Measurements from ENCODE around the gene CFDP1.

CFDP1 gene

DNA sequence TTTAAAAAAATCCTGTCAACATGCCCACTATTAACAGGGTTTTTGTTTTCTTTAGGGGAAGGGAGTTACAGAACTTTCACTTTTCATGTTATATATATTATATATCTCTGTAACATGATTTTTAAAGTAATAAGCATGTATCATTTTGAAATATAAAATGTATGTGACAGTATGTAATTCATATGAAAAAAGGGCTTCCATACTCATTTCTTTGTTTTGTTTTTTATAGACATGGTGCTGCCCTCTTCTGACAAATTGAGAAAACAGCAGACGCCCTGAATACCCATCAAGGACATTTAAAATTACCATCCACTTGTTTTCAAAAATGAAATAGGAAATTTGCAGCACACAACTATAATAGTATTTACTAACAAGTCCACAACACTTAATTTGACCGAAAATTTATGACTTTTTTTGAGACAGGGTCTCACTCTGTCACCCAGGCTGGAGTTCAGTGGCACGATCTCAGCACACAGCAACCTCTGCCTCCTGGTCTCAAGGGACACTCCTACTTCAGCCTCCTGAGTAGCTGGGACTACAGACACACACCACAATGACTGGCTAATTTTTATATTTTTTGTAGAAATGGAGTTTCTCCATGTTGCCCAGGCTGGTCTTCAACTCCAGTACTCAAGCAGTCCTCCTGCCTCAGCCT, 30.4 kb downstream of the CFDP1 start:
- peak; percentile 10 for DNase-seq

DNA sequence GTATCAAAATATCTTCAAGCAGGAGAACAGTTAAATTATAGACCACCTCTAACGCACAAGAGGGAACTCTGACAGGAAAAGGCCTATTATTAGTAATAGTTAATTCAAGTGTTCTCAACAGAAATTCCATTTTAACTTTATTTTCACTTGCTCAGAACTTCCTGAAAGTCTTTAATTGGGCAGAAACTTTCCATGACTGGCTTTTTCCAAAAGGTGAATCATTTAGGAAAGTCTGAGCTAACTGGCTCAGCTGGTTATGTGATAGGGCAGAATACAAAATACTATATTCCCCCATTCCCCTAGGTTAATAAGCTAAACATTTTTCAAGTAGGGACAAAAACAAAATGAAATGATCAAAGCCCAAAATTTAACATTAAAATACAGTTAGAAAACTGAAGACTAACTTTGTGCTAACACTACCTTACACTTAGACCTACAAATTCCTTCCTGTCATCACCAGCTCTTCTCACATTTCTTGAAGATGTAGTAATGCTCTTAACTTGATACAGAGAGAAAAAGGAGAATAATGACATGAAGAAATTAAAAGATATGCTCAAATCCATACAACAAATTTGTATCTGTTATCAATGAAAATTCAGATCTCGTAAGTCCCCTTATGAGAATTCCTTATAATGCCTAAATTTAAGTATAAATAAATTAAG, 31.0 kb downstream of the CFDP1 start:
- DNase-seq = no peak

DNA sequence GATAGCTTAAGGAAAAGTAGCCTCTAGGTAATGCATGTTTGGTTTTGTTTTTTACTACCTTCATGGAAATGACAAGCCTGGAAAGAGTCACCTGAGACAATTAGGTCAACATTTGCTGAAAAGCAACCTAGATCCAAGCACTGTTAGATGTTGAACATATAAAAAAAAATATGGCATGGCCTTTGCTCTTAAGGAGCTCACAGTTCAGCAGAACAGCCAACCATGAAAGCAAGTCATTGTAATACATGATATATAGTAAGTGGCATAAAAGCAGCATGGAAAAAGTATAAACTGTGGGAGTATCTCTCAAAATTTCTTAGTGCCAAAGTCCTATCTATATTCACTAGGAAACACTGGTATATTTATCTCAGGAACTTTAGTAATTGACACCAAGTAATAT, 31.6 kb downstream of the CFDP1 start:
- DNase-seq = no peak

GRCh38 chr16:75398333-75398732, 35.0 kb downstream of the CFDP1 start:
- DNase-seq = no peak

- DNase-seq = no peak
Measured at GRCh38 chr16:75394941-75395340, 38.4 kb downstream of the CFDP1 start.

- DNase-seq = no peak
Measured at GRCh38 chr16:75392906-75393305, 40.4 kb downstream of the CFDP1 start.

DNA sequence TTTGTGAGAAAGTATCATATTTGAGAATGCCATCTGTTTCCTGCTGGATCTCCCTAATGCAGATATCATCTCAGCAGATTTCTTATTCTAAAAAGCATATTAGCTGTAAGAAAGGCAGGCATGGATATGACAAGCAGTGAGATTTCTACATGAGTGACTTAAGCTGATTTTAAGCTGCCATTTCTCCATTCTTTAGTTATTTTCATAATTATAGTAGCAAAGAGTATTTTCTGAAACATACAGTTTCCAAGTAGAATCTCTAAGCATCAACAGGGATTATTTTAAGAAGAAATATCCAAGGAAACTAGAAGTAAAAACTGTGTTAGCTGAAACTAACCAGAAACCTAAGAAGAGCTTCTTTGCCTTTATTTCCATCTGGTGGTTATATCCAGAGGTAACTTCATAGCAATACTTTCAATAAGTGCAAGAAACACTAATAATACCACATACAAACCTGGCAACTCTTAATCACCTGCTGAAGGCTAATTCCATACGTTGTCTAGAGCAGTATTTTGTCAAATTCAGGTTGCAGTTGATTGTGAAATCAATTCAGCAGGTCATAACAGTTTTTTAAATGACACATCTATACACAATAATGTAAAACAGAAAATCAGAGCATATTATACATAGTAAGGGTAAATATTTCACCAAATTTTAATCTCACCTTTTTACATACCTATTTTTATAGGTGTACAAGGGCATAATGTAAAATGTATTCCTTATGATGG, 42.2 kb downstream of the CFDP1 start:
- no peak for DNase-seq

DNA sequence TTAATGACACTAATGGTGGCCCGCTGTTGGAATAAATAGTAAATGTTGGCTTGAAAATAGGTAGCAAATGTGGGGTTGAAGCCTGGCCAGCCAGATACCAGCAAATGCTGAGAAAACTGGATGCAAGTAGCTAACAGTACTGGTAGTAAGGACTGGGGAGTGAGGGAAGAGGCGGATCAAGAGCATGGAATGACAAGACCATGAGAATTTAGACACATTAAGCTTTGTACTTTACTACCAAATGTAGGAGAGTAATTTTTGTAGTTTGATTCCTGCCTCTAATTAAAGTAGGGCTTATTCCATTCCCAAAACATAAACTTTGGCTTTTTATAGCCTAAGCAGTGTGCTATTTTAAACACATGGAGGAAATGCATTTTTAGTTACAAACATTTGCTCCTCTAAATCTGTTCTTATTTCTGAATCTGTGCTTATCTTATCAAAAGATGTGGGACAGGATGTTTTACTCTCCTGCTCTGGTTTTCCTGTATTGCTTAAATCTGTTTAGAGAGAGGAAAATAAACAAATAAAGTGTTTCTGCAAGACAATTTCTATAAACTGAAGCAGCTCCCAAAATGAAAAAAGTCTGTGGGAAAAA, 44.1 kb downstream of the CFDP1 start:
- DNase-seq = no peak

DNA sequence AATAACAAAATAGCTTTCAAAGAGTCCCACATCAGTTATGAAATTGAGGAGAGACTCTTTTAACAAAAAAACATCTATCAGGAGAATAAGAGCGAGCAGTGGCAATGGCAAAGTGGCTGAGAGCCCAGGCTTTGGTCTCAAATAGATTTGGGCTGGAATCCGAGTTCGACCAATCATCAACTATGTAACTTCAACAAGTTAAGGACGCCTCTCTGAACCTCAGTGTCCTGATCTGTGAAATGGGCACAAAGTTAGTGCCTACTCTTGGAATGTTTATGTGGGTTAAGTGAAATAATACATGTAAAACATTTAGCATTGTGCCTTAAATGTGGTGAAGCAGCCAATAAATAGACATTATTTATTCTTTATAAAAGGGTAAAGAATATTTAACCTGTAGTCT, 45.4 kb downstream of the CFDP1 start:
- no peak for DNase-seq

DNA sequence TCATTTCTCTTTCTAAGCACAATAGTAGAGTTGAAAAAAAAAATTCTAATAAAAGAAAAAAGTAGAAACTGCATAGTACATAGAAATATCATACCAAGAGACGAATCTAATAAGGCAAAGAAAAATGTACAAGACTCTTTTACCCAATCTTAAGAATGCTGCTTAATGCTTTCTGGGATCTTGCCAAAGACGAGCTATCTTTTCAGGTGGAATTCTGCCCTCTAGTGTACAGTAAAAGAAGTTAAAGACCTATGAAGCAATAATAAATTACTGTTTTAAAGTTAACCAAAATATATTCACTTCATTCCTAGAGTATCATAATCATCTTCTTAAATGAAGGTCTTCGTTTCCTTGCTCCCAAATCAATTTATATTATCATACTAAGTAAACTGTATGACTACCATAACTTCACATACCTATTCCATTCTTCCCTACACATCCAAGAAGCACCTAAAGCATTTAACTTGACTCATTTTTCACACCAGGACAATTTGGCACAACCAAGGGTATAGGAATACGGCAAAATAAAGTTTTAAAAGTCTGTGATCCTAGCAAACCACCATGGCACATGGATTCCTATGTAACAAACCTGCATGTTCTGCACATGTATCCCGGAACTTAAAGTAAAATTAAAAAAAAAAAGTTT, 47.7 kb downstream of the CFDP1 start:
- peak; percentile 67 for DNase-seq

DNA sequence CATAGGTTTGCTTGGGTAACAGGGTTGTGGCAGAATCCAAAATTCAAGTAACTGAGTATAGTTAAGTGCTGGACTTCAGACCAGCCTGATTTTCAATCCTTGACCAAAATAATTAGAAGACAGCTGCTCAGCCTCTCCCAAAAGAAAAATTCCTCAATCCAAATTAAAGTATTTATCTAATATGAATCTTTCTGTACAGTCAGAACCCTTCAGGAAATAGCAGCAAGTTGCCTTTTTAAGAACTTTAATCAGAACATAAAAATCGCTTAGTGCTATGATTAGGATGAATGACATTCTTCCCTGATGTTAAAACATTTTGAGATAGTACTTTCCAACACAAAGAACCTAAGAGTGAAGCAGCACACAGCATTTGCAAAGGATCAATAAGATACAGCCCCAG, 50.2 kb downstream of the CFDP1 start:
- DNase-seq = no peak

GRCh38 chr16:75382611-75383010, 50.7 kb downstream of the CFDP1 start:
- no peak for DNase-seq

GRCh38 chr16:75380870-75381269, 52.4 kb downstream of the CFDP1 start:
- DNase-seq = no peak

- DNase-seq = no peak
Measured at GRCh38 chr16:75379911-75380847, 53.1 kb downstream of the CFDP1 start.

DNA sequence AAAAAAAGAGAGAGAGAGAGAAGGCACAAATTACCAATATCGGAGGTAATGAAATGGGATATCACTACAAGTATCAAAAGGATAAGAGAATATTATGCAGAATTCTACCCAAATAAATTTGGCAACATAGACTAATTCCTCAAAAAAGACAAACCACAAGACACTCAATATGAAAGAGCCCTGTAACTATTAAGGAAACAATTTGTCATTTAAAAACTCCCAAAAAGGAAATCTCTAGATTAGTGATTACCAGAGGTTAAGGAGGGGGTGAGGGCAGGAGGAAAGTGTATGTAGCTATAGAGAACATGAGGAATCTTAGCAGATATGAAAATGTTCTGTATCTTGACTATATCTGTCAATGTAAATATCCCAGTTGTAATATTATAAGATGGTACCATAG, 54.0 kb downstream of the CFDP1 start:
- no peak for DNase-seq

GRCh38 chr16:75378616-75379015, 54.7 kb downstream of the CFDP1 start:
- DNase-seq = no peak

DNA sequence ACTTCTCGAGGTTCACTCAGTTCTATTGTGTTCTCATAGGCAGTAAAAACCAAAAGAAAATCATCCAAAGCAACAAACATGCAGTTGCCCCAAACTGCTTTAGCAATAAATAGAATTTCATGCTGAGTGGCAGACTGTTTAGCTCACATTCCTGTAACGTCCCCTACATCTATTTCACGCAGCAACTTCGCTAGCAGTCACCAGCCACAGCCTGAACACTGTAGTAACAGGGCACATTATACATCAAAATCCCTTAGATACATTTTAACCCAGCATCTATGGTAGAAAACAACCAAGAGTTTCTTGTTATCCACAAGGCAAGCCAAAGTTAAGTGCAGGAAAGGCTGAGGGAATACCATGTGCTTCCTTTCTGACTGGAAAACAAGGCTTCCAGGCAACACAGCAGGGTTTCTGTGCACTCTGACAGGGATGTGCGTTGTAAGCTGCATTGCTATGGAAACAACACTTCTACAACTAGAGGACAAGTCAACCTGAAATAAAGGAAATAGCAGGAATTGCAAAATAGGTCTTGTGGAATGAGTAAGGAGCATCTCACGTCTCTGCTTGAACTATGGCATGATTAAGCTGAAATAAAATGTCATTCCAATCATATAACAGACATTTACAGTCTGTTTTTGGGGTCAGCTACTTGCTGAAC, 55.4 kb downstream of the CFDP1 start:
- no peak for DNase-seq

DNA sequence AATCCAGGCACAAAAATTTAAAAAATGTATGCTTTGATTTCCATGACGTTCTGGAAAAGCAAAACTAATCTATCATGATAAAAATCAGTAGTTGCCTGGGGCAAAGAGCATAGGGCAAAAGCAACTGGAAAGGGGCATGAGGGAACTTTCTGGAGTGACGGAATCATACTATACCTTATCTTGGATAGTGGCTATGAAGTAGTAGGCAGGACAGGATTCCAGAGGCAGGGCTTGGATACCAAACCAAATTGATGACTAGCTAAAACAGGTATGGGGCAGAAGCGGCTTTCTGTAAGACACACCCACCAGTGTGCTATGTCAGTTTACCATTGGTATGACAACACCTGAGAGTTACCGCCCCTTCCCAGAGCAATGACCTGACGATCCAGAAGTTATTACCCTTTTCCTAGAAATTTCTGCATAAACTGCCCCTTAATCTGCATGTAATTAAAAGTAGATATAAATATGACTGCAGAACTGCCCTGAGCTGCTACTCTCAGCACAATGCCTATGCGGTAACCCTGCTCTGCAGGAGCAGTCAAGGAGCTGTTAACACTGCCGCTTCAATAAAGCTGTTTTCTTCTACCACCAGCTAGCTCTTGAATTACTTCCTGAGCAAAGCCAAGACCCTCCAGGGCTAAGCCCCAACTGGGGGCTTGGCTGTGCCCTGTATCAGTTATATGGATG, 56.7 kb downstream of the CFDP1 start:
- DNase-seq = no peak

- no peak for DNase-seq
Measured at GRCh38 chr16:75374388-75374787, 58.9 kb downstream of the CFDP1 start.

- no peak for DNase-seq
Measured at GRCh38 chr16:75372236-75372856, 61.0 kb downstream of the CFDP1 start.

DNA sequence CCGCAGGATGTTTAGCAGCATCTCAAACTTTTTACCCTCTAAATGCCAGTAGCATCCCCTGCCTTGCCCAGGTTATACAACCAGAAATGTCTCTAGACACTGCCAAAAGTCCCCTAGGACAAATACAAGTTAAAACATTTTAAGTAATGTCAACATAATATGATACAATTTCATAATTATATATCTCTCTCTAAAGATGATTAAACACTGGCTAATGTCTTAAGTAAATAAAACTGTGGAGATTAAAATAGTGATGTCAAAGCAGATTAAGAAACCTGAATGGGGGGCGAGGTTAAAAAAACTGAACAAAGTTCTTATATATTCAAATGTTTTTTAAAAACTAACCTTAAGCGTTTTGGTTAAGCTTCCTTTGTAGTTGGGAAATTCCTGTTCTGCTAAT, 62.1 kb downstream of the CFDP1 start:
- no peak for DNase-seq

Data from NCI-H748 treated with DMSO at 0.1 percent for 48 hours (cell line).